ENCODE results near the gene ADAMTS2.

ADAMTS2 gene

GRCh38 chr5:179134511-179134910 is 210.8 kb downstream of the ADAMTS2 start:
- no peak for DNase-seq

GRCh38 chr5:179132586-179133355 is 212.5 kb downstream of the ADAMTS2 start:
- DNase-seq, result no peak

- no peak for DNase-seq
Measured at GRCh38 chr5:179131886-179132585, 213.2 kb downstream of the ADAMTS2 start.

- DNase-seq, result no peak
Measured at GRCh38 chr5:179131321-179131835, 213.9 kb downstream of the ADAMTS2 start.

GRCh38 chr5:179130101-179130681 is 215.1 kb downstream of the ADAMTS2 start:
- no peak for DNase-seq

GRCh38 chr5:179129607-179130071 is 215.6 kb downstream of the ADAMTS2 start:
- DNase-seq, result no peak

- DNase-seq, result no peak
Measured at GRCh38 chr5:179128976-179129375, 216.3 kb downstream of the ADAMTS2 start.

GRCh38 chr5:179128041-179128365 is 217.3 kb downstream of the ADAMTS2 start:
- DNase-seq, result no peak

- DNase-seq, result no peak
Measured at GRCh38 chr5:179127136-179128040, 217.9 kb downstream of the ADAMTS2 start.

- no peak for DNase-seq
Measured at GRCh38 chr5:179126506-179126991, 218.7 kb downstream of the ADAMTS2 start.

GRCh38 chr5:179125789-179126505 is 219.3 kb downstream of the ADAMTS2 start:
- no peak for DNase-seq

- DNase-seq, result no peak
Measured at GRCh38 chr5:179124853-179125788, 220.1 kb downstream of the ADAMTS2 start.

- DNase-seq, result no peak
Measured at GRCh38 chr5:179124273-179124852, 220.9 kb downstream of the ADAMTS2 start.

GRCh38 chr5:179123491-179124272 is 221.6 kb downstream of the ADAMTS2 start:
- no peak for DNase-seq

GRCh38 chr5:179123109-179123426 is 222.2 kb downstream of the ADAMTS2 start:
- no peak for DNase-seq

GRCh38 chr5:179122411-179123108 is 222.7 kb downstream of the ADAMTS2 start:
- no peak for DNase-seq

- DNase-seq, result no peak
Measured at GRCh38 chr5:179121667-179122111, 223.6 kb downstream of the ADAMTS2 start.

GRCh38 chr5:179120951-179121666 is 224.2 kb downstream of the ADAMTS2 start:
- DNase-seq, result no peak
